Prostate gland (tissue), 2 donors: ENCODE measurements around the gene HPN. TPM values are rescaled to one million over a fixed set of nuclear protein-coding genes. Genes with fewer than 3 reads are reported as not detected.

Source experiments
- DNase-seq: peaks from one replicate; pipeline ENCODE4 v3.0.0-alpha.2; 2019; ENCODE audit warnings: low spot score
- H3K27ac ChIP-seq, 2 donors: fragments of 200-600 bp; sonication (generic); 2 replicates each; pipeline ENCODE4 v1.5.1; 2017 to 2019
- H3K27me3 ChIP-seq: fragments of 200-600 bp; sonication (generic); replicated peaks from 2 replicates; pipeline ENCODE4 v1.5.1; 2019; ENCODE audit not compliant: insufficient read depth
- H3K36me3 ChIP-seq, 2 donors: fragments of 200-600 bp; sonication (generic); 1 replicate in 1 of 2; 2 replicates in 1 of 2; pipeline versions ENCODE4 v1.5.1 to v1.8.1; 2017 to 2019
- H3K4me1 ChIP-seq: fragments of 200-600 bp; sonication (generic); replicated peaks from 2 replicates; pipeline ENCODE4 v1.5.1; 2019
- H3K4me3 ChIP-seq, 2 donors: fragments of 200-600 bp; sonication (generic); 2 replicates each; pipeline ENCODE4 v1.5.1; 2017 to 2019
- H3K9me3 ChIP-seq: fragments of 200-600 bp; sonication (generic); 2 replicates; pipeline ENCODE4 v1.5.1; 2017
- POLR2A ChIP-seq: fragments of 450-650 bp; IDR thresholded peaks from one replicate; pipeline ENCODE4 v1.6.1; 2016; ENCODE audit warnings: antibody characterized with exemption, mild to moderate bottlenecking
- POLR2AphosphoS5 ChIP-seq: sonication (generic); formaldehyde crosslinking; IDR thresholded peaks from one replicate; pipeline ENCODE4 v1.6.1; 2017; ENCODE audit warnings: antibody characterized with exemption
- WGBS: methylation state at CpG from one replicate; pipeline ENCODE4 v1.1.5; 2018; 5-methylcytosine and 5-hydroxymethylcytosine counted together
- intact Hi-C: fragments of 100-400 bp; cut with DNase I; formaldehyde crosslinking; loops from one replicate; pipeline ENCODE4 v1.14.2; 2022
- total RNA-seq, 2 donors: library from RNA; depleted of rRNA; stranded (reverse); fragments of >200 nt; gene quantifications; one replicate each; pipeline ENCODE4 v1.1.0, GENCODE V29; 2016
- TF ChIP-seq, protein P1 (sequence below), 4 experiments: fragments of 200-600 bp in 2 of 4; fragments of 450-650 bp in 2 of 4; sonication (generic) in 2 of 4; IDR thresholded peaks; 1 replicate in 3 of 4; 2 replicates in 1 of 4; pipeline ENCODE4 v1.5.1; 2016 to 2019; ENCODE audit warnings: antibody characterized with exemption in 4 of 4, mild to moderate bottlenecking in 2 of 4, moderate library complexity in 2 of 4

Gene HPN
- total RNA-seq, 2 donors from 2014 or later = 14.8 to 22.6 TPM

DNA sequence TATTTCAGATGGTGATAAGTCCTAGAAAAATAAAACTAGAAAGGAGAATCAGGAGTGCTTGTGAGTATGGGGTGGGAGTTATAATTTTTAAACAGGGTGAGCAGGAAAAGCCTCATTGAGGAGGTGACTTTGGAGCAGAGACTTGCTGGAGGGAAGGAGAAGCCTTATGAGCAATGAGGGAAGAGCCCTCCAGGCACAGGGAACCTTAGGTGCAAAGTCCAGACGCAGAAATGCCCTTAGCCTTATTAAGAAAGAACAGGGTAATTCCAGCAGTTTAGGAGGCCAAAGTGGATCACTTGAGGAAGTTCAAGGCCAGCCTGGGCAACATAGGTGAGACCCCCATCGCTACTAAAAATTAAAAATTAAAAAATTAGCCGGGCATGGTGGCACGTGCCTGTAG is 53.1 kb downstream of the HPN start:
- Histone ChIP-seq H3K4me1 (no peaks in the 10 kb centered on the region), H3K36me3 (no peaks in the 10 kb centered on the region), H3K4me3 (no peak overlapping the region), H3K27ac (no peak overlapping the region), H3K9me3 (no peaks in the 10 kb centered on the region), H3K27me3 (no peaks in the 10 kb centered on the region)
- no peak for DNase-seq
- 96% methylated on average over 4 of the region's 4 CpGs for WGBS
- no peak for TF ChIP-seq POLR2AphosphoS5
- TF ChIP-seq, protein P1, sequence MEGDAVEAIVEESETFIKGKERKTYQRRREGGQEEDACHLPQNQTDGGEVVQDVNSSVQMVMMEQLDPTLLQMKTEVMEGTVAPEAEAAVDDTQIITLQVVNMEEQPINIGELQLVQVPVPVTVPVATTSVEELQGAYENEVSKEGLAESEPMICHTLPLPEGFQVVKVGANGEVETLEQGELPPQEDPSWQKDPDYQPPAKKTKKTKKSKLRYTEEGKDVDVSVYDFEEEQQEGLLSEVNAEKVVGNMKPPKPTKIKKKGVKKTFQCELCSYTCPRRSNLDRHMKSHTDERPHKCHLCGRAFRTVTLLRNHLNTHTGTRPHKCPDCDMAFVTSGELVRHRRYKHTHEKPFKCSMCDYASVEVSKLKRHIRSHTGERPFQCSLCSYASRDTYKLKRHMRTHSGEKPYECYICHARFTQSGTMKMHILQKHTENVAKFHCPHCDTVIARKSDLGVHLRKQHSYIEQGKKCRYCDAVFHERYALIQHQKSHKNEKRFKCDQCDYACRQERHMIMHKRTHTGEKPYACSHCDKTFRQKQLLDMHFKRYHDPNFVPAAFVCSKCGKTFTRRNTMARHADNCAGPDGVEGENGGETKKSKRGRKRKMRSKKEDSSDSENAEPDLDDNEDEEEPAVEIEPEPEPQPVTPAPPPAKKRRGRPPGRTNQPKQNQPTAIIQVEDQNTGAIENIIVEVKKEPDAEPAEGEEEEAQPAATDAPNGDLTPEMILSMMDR (IDR thresholded peaks at IDR 0.05) = no peak
- TF ChIP-seq POLR2A = no peak
- intact Hi-C loops = no loop called here

DNA sequence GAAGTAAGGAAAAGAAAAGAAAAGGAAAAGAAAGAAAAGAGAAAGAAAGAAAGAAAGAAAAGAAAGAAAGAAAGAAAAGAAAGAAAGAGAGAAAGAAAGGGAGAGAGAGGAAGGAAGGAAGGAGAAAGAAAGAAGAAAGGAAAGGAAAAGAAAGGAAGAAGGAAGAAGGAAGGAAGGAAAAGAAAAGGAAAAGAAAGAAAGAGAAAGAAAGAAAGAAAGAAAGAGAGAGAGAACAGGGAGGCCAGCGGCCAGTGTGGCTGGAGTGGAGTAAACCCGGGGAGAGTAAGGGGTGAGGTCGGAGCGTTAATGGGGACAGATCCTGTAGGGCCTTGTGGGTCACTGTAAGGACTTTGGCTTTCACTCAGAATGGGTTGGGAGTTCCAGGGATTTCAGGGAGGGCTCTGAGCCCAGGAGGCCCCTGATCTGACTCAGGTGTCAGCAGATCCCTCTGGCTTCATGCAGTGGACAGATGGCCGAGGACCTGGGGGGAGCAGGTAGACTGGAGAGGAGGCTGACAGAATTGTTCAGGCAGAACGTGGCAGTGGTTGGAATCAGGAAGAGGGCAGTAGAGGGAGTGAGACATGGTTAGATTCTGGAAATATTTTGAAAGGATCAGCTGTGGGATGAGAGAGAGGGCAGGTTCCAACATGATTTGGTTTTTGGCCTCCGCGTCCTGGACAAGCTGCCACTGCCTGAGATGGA is 54.3 kb downstream of the HPN start:
- no peaks in the 10 kb centered on the region for H3K27me3 ChIP-seq
- peak; percentile 67 for DNase-seq
- TF ChIP-seq POLR2A = no peak
- TF ChIP-seq, protein P1 (IDR thresholded peaks at IDR 0.05) = peak in 1 of 4 experiments; percentile 23
- TF ChIP-seq POLR2AphosphoS5 = peak; percentile 80
- H3K9me3 ChIP-seq = no peaks in the 10 kb centered on the region
- 52% methylated on average over 8 of the region's 8 CpGs for WGBS
- no peaks in the 10 kb centered on the region for H3K36me3 ChIP-seq
- H3K4me3 ChIP-seq = no peak overlapping the region
- intact Hi-C loops = no loop called here
- H3K27ac ChIP-seq = peak overlapping the region; percentile 54 to 60
- H3K4me1 ChIP-seq = no peaks in the 10 kb centered on the region

DNA sequence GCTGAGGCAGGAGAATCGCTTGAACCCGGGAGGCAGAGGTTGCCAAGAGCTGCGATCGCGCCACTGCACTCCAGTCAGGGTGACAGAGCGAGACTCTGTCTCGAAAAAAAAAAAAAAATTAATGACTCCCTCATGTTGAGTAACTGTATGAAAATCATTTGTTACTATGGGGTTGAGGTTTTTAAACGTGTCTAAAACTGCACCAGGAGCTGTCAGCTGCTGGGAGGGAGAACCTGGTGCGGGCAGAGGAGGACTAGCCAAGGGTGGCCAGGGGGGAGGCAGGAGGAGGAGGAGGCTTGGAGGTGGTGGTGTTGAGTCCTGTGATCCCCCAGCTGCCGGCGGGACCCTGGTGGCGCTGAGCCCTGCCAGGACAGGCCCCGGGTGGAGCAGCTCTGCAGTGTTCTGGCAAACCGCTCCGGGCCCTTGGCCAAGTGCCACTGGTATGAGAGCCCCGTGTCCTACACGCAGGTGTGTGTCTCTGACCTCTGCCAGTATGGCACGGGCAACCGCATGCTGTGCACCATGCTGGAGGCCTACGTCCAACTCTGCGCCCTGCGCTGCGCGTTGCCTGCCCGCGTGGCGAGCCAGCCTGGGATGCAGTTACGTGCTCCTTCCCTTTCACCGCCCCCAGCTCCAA is 57.0 kb downstream of the HPN start:
- Histone ChIP-seq H3K27ac (peak overlapping the region in 1 of 2 donors; percentile 13), H3K4me3 (no peak overlapping the region), H3K9me3 (no peaks in the 10 kb centered on the region), H3K4me1 (no peaks in the 10 kb centered on the region), H3K36me3 (no peaks in the 10 kb centered on the region), H3K27me3 (no peaks in the 10 kb centered on the region)
- 41% methylated on average over 29 of the region's 29 CpGs for WGBS
- peak; percentile 51 for DNase-seq
- TF ChIP-seq POLR2A = no peak
- TF ChIP-seq POLR2AphosphoS5 = peak; percentile 32
- intact Hi-C loops = no loop called here

DNA sequence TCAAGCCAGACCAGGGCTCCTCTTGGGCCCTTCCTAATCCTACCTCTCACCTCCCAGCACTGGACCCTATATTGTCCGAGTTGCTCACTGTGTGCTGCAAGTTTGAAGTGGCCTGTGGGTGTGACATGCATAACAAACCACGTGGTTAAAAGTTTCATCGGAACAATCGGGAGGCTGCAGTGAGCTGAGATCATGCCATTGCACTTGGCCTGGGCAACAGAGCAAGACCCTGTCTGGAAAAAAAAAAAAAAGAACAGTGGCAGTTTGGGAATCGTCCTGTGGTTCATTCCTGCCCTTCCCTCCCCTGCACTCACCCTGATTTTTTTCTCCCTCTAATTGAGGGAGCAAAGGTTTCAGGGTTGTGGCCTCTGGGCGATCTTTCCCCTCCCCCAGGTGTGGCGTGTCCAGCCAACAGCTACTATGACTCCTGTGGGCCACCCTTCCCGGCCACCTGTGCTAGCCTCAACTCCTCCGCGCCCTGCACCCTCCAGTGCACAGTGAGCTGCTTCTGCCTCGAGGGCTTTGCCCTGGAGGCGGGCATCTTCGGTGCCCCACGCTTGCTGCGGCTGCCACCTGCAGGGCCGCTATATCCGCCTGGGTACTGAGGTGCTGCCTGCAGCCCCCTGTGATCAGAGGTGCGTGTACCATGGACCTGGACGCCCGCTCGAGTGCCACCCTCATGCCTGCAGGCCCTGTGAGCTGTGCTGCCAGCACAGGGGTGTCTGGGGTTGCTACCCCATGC is 57.8 kb downstream of the HPN start:
- TF ChIP-seq POLR2A = no peak
- TF ChIP-seq POLR2AphosphoS5 = no peak
- TF ChIP-seq, protein P1 (IDR thresholded peaks at IDR 0.05) = no peak
- no peaks in the 10 kb centered on the region for H3K36me3 ChIP-seq
- WGBS = 85% methylated on average over 21 of the region's 21 CpGs

DNA sequence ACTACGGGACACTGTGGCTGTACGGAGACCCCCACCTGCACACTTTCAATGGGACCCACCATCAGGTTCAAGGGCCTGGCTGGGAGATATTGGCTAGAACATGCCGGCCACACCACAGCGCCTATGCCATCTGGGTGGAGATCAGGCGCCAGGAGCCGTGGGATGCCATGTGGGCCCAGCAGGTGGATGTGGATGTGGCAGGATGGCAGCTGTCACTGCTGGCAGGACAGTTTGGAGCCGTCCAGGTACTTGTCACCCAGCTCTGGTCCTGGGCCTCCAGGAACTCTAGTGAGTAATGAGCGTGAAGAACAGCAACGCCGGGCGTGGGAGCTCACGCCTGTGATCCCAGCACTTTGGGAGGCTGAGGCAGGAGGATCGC is 58.4 kb downstream of the HPN start:
- Histone ChIP-seq H3K4me1 (no peaks in the 10 kb centered on the region), H3K4me3 (no peak overlapping the region), H3K9me3 (no peaks in the 10 kb centered on the region), H3K36me3 (no peaks in the 10 kb centered on the region), H3K27me3 (no peaks in the 10 kb centered on the region), H3K27ac (no peak overlapping the region)
- no peak for DNase-seq
- TF ChIP-seq, protein P1 (IDR thresholded peaks at IDR 0.05) = no peak
- WGBS = 93% methylated on average over 13 of the region's 13 CpGs
- intact Hi-C loops = no loop called here

More for the DNA sequence above, 57.8 kb downstream of the HPN start:
- no peaks in the 10 kb centered on the region for H3K4me1 ChIP-seq
- intact Hi-C loops = no loop called here
- H3K4me3 ChIP-seq = no peak overlapping the region
- H3K9me3 ChIP-seq = no peaks in the 10 kb centered on the region
- no peak overlapping the region for H3K27ac ChIP-seq
- no peaks in the 10 kb centered on the region for H3K27me3 ChIP-seq
- no peak for DNase-seq
